Neural progenitor cell (in vitro differentiated cells): ENCODE data around the gene CELA3B.

Source experiments
- EZH2phosphoT487 ChIP-seq: fragments of 200-600 bp; sonication (generic); IDR thresholded peaks from 2 replicates; pipeline ENCODE4 v1.6.1; 2017; ENCODE audit warnings: antibody characterized with exemption
- TF ChIP-seq, protein P1 (sequence below): fragments of 200-600 bp; sonication (generic); IDR thresholded peaks from 2 replicates; pipeline ENCODE4 v1.5.1; 2017; ENCODE audit warnings: antibody characterized with exemption, mild to moderate bottlenecking

- TF ChIP-seq, protein P1, sequence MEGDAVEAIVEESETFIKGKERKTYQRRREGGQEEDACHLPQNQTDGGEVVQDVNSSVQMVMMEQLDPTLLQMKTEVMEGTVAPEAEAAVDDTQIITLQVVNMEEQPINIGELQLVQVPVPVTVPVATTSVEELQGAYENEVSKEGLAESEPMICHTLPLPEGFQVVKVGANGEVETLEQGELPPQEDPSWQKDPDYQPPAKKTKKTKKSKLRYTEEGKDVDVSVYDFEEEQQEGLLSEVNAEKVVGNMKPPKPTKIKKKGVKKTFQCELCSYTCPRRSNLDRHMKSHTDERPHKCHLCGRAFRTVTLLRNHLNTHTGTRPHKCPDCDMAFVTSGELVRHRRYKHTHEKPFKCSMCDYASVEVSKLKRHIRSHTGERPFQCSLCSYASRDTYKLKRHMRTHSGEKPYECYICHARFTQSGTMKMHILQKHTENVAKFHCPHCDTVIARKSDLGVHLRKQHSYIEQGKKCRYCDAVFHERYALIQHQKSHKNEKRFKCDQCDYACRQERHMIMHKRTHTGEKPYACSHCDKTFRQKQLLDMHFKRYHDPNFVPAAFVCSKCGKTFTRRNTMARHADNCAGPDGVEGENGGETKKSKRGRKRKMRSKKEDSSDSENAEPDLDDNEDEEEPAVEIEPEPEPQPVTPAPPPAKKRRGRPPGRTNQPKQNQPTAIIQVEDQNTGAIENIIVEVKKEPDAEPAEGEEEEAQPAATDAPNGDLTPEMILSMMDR = no peak
- no peak for TF ChIP-seq EZH2phosphoT487
Measured at GRCh38 chr1:21940492-21940891, 36.3 kb upstream of the CELA3B start.
